HUES48 (cell line): ENCODE measurements around the gene TMEM86B.

ENCODE experiments used
- H3K27ac ChIP-seq: one replicate; pipeline ENCODE4 v1.7.0; 2013; ENCODE audit warnings: low read depth, low read length, inconsistent platforms
- H3K27me3 ChIP-seq: 2 replicates; pipeline ENCODE4 v1.6.1; 2013; ENCODE audit warnings: mild to moderate bottlenecking, low read length; ENCODE audit not compliant: control insufficient read depth, insufficient read depth
- H3K36me3 ChIP-seq: 2 replicates; pipeline ENCODE4 v1.6.1; 2013; ENCODE audit warnings: low read length; ENCODE audit not compliant: control insufficient read depth, insufficient read depth
- H3K4me1 ChIP-seq: 2 replicates; pipeline ENCODE4 v1.6.1; 2013; ENCODE audit warnings: mild to moderate bottlenecking, low read length; ENCODE audit not compliant: control insufficient read depth, insufficient read depth
- H3K4me3 ChIP-seq: 2 replicates; pipeline ENCODE4 v1.5.1; 2013; ENCODE audit warnings: mild to moderate bottlenecking, low read depth, low read length
- H3K9ac ChIP-seq: 2 replicates; pipeline ENCODE4 v1.6.1; 2013; ENCODE audit warnings: mild to moderate bottlenecking, low read depth, low read length, moderate library complexity
- H3K9me3 ChIP-seq: 2 replicates; pipeline ENCODE4 v1.6.1; 2013; ENCODE audit warnings: low read length; ENCODE audit not compliant: control insufficient read depth, insufficient read depth

The TMEM86B gene, protein sequence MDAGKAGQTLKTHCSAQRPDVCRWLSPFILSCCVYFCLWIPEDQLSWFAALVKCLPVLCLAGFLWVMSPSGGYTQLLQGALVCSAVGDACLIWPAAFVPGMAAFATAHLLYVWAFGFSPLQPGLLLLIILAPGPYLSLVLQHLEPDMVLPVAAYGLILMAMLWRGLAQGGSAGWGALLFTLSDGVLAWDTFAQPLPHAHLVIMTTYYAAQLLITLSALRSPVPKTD

DNA sequence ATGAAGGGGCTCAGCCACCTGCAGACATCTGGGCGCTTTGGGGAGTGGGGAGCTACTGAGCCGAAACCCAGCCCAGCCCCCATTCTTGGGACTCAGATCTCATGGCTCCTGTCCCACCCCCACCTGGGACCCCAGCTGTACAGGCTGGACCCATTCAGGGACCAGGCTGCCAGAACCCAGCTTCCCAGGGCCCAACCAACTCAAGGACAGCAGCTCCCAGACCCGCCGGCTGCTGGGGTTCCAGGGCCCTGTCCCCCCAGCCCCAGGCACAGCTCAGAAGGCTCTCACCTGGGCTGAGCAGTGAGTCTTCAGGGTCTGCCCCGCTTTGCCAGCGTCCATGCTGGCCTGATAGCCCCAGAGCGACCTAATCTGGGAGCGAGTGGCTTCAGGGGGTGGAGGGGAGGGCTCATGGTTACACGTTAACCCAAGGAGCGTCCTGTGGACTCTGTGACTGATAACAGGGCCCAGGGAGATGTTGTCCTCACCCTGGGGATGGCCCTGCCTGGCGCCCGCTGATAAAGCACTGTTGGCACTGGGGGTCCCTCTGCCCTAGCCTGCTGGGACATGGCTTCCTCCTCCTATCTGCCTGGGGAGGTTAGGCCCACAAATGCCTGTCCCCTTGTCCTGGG, at the start of gene TMEM86B:
Gene TMEM86B (minus strand): TSS at position 361 of the 629 bp plus-strand sequence. CDS start 22 bp downstream, at position 339.
- no peaks in the 10 kb centered on the region for H3K9me3 ChIP-seq

DNA sequence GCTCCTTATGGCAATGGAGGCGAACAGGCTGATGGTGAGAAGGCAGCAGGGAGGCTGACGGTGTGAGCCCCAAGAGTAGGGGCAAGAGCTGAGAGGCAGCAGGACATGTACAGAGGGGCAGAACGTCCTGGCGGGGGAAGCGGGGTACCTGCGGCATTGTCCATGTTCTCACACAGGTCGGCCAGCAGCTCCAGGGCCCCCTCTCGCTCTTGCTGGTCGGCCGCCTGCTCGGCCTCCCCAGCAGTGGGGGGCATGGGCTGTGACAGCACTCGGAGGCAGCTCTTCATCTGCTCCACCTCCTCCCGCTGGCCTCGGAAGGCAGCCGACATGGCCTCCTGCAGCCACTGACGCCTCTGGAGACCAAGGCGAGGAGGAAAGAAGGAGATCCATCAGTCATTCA, 48.9 kb upstream of the TMEM86B start:
- H3K4me1 ChIP-seq, result peaks cover 3% of the 10 kb centered on the region
- no peaks in the 10 kb centered on the region for H3K9me3 ChIP-seq
- no peak overlapping the region for H3K27ac ChIP-seq
- H3K36me3 ChIP-seq, result peaks cover 21% of the 10 kb centered on the region
- no peak overlapping the region for H3K4me3 ChIP-seq
- H3K9ac ChIP-seq, result no peak overlapping the region
- H3K27me3 ChIP-seq, result no peaks in the 10 kb centered on the region

More for the DNA sequence above, at the start of gene TMEM86B:
- no peak within 1 kb of the TSS for H3K4me3 ChIP-seq
- H3K9ac ChIP-seq, result no peak within 1 kb of the TSS
- H3K27me3 ChIP-seq, result no peaks in the 10 kb centered on the region
- peaks cover 44% of the 10 kb centered on the region for H3K36me3 ChIP-seq
- no peaks in the 10 kb centered on the region for H3K4me1 ChIP-seq
- H3K27ac ChIP-seq, result no peak within 1 kb of the TSS

DNA sequence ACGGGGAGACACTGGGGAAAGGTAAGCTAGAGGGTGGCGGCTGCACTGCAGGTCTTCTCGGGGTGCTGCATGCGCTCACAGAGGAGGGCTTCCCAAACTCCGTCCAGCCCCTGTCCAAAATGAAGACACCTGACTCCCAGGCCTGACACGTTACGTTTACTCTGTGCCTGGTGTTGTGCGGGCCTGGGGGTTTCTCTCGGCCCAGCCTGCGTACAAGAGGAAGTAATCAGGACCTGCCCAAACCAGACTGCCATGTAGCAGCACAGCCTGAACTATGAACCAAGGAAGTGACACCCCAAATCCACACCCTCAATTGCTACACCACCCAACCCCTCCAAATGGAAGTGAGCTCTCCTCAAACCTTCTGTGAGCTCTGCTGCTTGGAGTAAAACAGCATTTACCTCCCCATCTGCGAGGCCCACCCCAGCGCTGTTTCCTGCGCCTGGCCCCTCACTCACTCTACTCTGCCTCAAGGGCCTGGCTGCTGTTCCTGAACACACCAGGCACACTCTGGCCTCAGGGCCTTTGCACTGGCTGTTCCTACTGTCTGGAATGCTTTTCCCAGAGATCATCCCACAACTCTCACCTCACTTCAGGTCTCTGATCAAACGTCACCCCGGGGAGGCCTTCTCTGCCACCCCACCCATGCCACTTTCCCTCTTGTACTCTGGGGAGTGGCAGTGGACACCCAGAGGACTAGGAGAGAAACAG, 48.3 kb upstream of the TMEM86B start:
- H3K4me1 ChIP-seq, result peaks cover 3% of the 10 kb centered on the region

DNA sequence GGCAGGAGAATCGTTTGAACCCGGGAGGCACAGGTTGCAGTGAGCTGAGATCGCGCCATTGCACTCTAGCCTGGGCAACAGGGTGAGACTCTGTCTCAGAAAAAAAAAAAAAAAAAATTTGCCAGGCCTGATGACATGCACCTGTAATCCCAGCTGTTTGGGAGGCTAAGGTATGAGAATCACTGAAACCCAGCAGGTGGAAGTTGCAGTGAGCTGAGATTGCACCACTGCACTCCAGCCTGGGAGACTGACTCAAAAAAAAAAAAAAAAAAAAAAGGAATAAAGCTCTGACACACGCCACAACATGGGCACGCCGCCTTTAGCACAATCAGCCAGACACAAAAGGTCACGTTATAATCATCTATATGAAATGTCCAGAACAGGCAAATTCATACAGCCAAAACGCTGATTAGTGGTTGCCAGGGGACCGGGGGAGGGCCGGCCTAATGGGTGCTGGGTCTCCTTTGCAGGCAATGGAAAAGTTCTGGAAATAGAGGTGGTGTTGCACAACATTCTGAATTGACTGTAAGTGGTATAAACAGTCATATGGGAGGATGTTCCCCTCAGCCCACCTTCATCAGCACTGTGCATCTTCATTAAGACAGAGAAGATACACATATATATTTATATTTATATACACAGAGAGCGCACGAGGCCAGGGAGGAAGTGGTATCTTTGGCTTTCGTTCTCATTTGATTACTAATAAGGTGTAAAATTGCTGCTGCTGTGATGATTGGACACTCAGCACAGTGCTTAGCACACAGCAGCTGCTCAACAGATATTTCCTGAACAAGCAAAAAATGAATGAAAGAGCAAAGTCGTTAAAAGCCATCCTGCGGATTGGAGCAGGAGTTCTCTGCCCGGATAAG, 47.5 kb upstream of the TMEM86B start:
- H3K4me3 ChIP-seq, result no peak overlapping the region

More for the DNA sequence above, 48.3 kb upstream of the TMEM86B start:
- no peak overlapping the region for H3K4me3 ChIP-seq
- no peak overlapping the region for H3K9ac ChIP-seq
- peaks cover 21% of the 10 kb centered on the region for H3K36me3 ChIP-seq
- no peaks in the 10 kb centered on the region for H3K9me3 ChIP-seq
- H3K27me3 ChIP-seq, result no peaks in the 10 kb centered on the region
- no peak overlapping the region for H3K27ac ChIP-seq

DNA sequence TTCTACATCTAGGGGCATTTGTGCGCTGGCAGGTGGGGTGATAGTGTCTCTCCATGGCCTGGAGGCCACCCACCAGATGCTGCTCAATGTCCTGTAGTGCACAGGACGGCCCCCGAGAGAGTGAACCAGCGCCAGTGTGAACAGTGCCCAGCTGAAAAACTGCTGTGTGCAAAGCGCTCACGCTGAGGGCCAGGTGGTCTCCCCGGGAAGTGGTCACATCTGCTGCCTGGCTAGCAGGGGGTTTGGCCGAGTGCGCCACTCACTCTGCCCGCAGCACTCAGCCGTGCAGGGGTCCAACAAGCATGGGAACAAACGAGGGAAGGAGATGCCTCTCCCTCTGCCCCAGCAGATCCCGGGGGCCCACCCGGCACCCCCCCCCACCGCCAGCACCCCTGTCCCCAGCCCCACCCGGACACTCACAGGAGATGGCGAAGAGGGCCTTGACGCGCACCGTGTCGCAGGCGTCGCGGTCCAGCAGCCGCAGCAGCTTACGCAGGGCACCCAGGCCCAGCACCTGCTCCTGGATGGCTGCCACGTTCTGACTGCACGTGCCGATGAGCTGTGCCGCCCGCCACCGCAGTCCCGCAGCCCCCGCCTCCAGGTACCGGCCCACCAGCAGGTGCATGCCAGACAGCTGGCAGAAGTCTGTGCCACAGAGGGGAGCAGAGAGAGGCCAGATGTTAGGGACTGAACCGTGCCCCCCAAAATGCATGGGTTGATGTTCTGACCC, 45.6 kb upstream of the TMEM86B start:
- no peak overlapping the region for H3K27ac ChIP-seq
- H3K36me3 ChIP-seq, result peaks cover 21% of the 10 kb centered on the region
- H3K9me3 ChIP-seq, result no peaks in the 10 kb centered on the region
- no peak overlapping the region for H3K9ac ChIP-seq
- H3K4me3 ChIP-seq, result no peak overlapping the region
- no peaks in the 10 kb centered on the region; the same call in 1 of the 2 replicates for H3K4me1 ChIP-seq
- no peaks in the 10 kb centered on the region for H3K27me3 ChIP-seq

More for the DNA sequence above, 47.5 kb upstream of the TMEM86B start:
- H3K9me3 ChIP-seq, result no peaks in the 10 kb centered on the region
- peaks cover 3% of the 10 kb centered on the region for H3K4me1 ChIP-seq
- no peak overlapping the region for H3K27ac ChIP-seq
- H3K9ac ChIP-seq, result no peak overlapping the region
- peaks cover 21% of the 10 kb centered on the region for H3K36me3 ChIP-seq
- no peaks in the 10 kb centered on the region for H3K27me3 ChIP-seq

DNA sequence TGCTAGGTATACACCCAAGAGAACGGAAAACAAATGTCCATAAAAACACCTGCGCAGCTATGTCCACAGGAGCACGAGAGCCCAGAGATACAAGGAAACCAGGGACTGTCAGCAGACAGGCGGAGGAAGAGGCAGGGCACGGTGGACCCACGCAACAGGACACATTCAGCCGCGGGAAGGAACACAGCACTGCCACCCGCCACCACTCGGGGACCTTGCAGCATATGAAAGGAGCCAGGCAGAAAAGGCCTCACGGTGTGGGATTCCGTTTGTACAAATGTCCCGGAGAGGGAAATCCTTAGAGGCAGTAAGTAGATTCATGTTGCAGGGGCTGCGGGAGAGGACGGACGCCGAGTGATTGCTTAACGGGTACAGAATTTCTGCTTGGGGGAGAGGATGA, 43.6 kb upstream of the TMEM86B start:
- Histone ChIP-seq H3K9ac (no peak overlapping the region), H3K27me3 (no peaks in the 10 kb centered on the region), H3K4me3 (no peak overlapping the region), H3K27ac (no peak overlapping the region), H3K4me1 (no peaks in the 10 kb centered on the region), H3K9me3 (no peaks in the 10 kb centered on the region), H3K36me3 (peaks cover 17% of the 10 kb centered on the region)

DNA sequence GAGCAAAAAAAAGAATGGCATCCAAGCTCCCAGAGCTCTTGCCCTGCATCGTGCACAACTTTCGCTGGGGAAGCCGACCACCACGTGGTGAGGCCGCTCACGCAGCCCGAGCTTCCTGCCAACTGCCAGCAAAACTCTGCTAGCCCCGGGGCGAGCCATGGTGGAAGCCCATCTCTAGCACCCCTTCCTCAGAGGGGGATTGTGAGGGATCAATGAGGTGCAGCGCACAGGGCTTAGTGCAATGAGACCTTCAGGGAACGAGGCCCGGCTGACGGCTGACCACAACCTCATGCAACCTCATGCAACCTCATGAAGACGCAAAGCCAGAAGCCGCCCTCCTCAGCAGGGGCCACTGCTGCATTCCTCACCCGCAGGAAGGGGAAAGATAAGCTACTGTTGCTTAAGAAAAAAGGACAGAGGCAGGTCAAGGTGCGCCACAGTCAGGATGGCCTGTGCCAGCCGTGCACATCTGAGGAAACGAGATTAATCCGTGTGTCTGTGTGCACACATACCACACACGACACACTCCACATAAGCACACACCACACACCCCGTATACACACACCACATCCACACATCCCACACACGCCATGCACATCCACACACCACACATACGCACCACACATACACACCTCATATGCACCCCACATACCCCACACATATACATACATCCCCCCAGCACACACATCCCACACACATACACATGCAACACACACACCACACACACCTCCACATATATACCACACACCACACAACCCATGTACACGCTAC, 41.8 kb upstream of the TMEM86B start:
- peaks cover 7% of the 10 kb centered on the region for H3K36me3 ChIP-seq
- H3K27me3 ChIP-seq, result no peaks in the 10 kb centered on the region
- no peak overlapping the region for H3K4me3 ChIP-seq
- H3K9me3 ChIP-seq, result peaks cover 3% of the 10 kb centered on the region
- no peak overlapping the region for H3K27ac ChIP-seq
- no peaks in the 10 kb centered on the region for H3K4me1 ChIP-seq
- H3K9ac ChIP-seq, result no peak overlapping the region

DNA sequence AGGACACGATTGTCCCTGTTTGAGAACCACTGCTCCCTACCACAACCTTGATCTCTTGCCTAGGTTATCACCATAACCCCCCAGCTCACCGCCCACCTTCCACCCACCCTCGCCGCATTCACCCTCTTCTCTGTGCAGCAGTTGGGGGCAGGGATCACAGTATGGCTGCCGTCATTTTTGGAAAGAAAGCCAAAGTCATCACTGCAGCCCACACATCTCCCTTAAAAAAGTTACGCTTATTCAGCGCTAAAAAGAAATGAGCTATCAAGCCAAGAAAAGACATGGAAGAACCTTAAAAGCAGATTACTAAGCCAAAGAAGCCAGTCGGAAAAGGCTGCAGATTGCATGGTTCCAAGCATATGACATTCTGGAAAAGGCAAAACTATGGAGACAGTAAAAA, 40.7 kb upstream of the TMEM86B start:
- Histone ChIP-seq H3K4me1 (no peaks in the 10 kb centered on the region), H3K4me3 (no peak overlapping the region), H3K9me3 (peaks cover 3% of the 10 kb centered on the region), H3K36me3 (peaks cover 7% of the 10 kb centered on the region), H3K27ac (no peak overlapping the region), H3K9ac (no peak overlapping the region), H3K27me3 (no peaks in the 10 kb centered on the region)

DNA sequence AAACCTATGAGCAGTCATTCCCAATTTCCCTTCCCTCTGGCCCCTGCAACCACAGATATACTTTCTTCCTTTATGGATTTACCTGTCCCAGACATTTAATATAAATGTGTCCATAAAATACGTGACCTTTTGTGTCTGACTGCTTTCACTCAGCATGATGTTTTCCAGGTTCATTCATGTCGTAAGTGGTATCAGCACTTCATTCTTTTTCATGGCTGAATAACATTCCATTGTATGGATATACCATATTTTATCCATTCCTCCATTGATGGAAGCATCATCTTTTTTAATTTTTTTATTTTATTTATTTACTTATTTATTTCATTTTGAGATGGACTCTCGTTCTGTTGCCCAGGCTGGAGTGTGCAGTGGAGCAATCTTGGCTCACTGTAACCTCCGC, 38.3 kb upstream of the TMEM86B start:
- peaks cover 3% of the 10 kb centered on the region for H3K9me3 ChIP-seq
- no peaks in the 10 kb centered on the region for H3K4me1 ChIP-seq
- H3K9ac ChIP-seq, result no peak overlapping the region
- no peaks in the 10 kb centered on the region for H3K27me3 ChIP-seq
- H3K36me3 ChIP-seq, result no peaks in the 10 kb centered on the region; the same call in 1 of the 2 replicates
- no peak overlapping the region for H3K4me3 ChIP-seq
- no peak overlapping the region for H3K27ac ChIP-seq
